ENCODE data around the gene SPATC1L.

DNA sequence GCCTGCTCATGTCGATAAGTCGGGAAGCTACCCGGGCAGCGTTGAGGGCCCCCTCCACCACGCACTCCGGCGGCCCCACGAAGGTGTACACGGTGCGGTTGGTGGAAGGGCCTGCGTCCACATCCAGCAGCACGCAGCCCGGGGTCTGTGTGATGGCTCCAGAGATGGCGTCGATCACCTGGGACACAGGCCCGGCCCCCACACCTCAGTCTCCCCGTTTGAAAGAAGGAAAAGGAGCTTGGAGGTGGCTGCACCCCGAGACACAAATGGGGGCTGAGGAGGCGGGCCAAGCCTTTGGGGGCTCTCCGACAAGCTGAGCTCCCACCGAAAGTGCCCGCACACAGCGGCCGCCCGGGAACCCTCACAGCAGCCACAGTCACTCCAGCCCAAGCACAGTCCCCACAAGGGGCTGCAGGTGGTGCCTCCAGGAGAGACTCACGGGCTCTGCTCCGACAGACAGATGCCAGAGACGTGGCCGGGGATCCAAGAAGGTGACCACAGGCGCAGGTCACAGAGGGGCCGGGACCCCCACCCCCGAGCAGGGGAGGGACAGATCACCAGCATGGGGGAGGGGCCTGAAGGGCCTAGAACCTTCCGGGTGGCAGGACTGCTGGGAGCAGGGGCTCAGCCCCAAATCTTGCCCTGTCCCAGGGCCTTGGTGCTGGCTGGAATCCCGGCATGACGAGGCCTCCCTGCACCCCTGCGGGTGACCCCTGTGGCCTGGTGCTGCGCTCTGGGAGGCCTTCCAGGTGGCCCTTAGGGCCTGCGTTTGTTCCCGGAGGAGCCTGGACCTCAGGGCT lies 29.9 kb downstream of the SPATC1L start:
- TF ChIP-seq RAD21 (conservative IDR thresholded peaks at IDR 0.05) (no peak), POLR2AphosphoS5 (IDR thresholded peaks at IDR 0.05) (no peak), TAF1 (IDR thresholded peaks at IDR 0.05; ENCODE audit: low read depth) (no peak), EP300 (conservative IDR thresholded peaks at IDR 0.05; ENCODE audit: poor library complexity, severe bottlenecking) (no peak), EZH2 (IDR thresholded peaks at IDR 0.05; ENCODE audit: borderline replicate concordance, insufficient read depth, low read length, poor library complexity, severe bottlenecking) (no peak), MXI1 (conservative IDR thresholded peaks at IDR 0.05; ENCODE audit: poor library complexity, severe bottlenecking) (no peak), SMC3 (conservative IDR thresholded peaks at IDR 0.05; ENCODE audit: poor library complexity) (no peak)
- TF ChIP-seq, protein P1, sequence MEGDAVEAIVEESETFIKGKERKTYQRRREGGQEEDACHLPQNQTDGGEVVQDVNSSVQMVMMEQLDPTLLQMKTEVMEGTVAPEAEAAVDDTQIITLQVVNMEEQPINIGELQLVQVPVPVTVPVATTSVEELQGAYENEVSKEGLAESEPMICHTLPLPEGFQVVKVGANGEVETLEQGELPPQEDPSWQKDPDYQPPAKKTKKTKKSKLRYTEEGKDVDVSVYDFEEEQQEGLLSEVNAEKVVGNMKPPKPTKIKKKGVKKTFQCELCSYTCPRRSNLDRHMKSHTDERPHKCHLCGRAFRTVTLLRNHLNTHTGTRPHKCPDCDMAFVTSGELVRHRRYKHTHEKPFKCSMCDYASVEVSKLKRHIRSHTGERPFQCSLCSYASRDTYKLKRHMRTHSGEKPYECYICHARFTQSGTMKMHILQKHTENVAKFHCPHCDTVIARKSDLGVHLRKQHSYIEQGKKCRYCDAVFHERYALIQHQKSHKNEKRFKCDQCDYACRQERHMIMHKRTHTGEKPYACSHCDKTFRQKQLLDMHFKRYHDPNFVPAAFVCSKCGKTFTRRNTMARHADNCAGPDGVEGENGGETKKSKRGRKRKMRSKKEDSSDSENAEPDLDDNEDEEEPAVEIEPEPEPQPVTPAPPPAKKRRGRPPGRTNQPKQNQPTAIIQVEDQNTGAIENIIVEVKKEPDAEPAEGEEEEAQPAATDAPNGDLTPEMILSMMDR (IDR thresholded peaks at IDR 0.05; ENCODE audit: poor library complexity, severe bottlenecking): no peak
- TF ChIP-seq, protein P2, sequence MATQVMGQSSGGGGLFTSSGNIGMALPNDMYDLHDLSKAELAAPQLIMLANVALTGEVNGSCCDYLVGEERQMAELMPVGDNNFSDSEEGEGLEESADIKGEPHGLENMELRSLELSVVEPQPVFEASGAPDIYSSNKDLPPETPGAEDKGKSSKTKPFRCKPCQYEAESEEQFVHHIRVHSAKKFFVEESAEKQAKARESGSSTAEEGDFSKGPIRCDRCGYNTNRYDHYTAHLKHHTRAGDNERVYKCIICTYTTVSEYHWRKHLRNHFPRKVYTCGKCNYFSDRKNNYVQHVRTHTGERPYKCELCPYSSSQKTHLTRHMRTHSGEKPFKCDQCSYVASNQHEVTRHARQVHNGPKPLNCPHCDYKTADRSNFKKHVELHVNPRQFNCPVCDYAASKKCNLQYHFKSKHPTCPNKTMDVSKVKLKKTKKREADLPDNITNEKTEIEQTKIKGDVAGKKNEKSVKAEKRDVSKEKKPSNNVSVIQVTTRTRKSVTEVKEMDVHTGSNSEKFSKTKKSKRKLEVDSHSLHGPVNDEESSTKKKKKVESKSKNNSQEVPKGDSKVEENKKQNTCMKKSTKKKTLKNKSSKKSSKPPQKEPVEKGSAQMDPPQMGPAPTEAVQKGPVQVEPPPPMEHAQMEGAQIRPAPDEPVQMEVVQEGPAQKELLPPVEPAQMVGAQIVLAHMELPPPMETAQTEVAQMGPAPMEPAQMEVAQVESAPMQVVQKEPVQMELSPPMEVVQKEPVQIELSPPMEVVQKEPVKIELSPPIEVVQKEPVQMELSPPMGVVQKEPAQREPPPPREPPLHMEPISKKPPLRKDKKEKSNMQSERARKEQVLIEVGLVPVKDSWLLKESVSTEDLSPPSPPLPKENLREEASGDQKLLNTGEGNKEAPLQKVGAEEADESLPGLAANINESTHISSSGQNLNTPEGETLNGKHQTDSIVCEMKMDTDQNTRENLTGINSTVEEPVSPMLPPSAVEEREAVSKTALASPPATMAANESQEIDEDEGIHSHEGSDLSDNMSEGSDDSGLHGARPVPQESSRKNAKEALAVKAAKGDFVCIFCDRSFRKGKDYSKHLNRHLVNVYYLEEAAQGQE (IDR thresholded peaks at IDR 0.05; ENCODE audit: borderline replicate concordance): no peak
